Measurements from ENCODE around the gene GABRB2.

- no peak for TF ChIP-seq CTCF (IDR thresholded peaks at IDR 0.05; ENCODE audit: low read depth, low read length, missing input control)
- TF ChIP-seq, protein P1, sequence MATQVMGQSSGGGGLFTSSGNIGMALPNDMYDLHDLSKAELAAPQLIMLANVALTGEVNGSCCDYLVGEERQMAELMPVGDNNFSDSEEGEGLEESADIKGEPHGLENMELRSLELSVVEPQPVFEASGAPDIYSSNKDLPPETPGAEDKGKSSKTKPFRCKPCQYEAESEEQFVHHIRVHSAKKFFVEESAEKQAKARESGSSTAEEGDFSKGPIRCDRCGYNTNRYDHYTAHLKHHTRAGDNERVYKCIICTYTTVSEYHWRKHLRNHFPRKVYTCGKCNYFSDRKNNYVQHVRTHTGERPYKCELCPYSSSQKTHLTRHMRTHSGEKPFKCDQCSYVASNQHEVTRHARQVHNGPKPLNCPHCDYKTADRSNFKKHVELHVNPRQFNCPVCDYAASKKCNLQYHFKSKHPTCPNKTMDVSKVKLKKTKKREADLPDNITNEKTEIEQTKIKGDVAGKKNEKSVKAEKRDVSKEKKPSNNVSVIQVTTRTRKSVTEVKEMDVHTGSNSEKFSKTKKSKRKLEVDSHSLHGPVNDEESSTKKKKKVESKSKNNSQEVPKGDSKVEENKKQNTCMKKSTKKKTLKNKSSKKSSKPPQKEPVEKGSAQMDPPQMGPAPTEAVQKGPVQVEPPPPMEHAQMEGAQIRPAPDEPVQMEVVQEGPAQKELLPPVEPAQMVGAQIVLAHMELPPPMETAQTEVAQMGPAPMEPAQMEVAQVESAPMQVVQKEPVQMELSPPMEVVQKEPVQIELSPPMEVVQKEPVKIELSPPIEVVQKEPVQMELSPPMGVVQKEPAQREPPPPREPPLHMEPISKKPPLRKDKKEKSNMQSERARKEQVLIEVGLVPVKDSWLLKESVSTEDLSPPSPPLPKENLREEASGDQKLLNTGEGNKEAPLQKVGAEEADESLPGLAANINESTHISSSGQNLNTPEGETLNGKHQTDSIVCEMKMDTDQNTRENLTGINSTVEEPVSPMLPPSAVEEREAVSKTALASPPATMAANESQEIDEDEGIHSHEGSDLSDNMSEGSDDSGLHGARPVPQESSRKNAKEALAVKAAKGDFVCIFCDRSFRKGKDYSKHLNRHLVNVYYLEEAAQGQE (IDR thresholded peaks at IDR 0.05): no peak
These were observed 274.7 kb downstream of the GABRB2 start for GRCh38 chr5:161271816-161272215.

All from liver (tissue), 2 donors.